HepG2 (cell line): Measurements from ENCODE around the gene TSEN34. TPM values are rescaled to one million over a fixed set of nuclear protein-coding genes. Genes with fewer than 3 reads are reported as not detected.
A peak's percentile ranks its signal among the peaks of the same experiment; 100 is the strongest.

Source experiments
- ELF1 ChIP-seq: sonication (generic); formaldehyde crosslinking; IDR thresholded peaks from 2 replicates; pipeline ENCODE4 v1.4.0; 2020; ENCODE audit warnings: missing genetic modification reagents
- POLR2AphosphoS5 ChIP-seq: IDR thresholded peaks from 2 replicates; pipeline ENCODE4 v1.6.1; 2012; ENCODE audit warnings: low read depth, low read length
- RAD21 ChIP-seq: fragments of 450-650 bp; formaldehyde crosslinking; IDR thresholded peaks from 2 replicates; pipeline ENCODE4 v1.5.0; 2020; ENCODE audit warnings: mild to moderate bottlenecking
- SMARCE1 ChIP-seq: fragments of 450-650 bp; IDR thresholded peaks from 2 replicates; pipeline ENCODE4 v1.6.1; 2017; ENCODE audit warnings: borderline replicate concordance
- TBX2 ChIP-seq: sonication (generic); formaldehyde crosslinking; IDR thresholded peaks from 2 replicates; pipeline ENCODE4 v1.5.0; 2020; ENCODE audit warnings: missing genetic modification reagents, mild to moderate bottlenecking, borderline replicate concordance
- ZNF724P ChIP-seq: sonication (generic); formaldehyde crosslinking; IDR thresholded peaks from 2 replicates; pipeline ENCODE4 v1.8.0; 2022; ENCODE audit warnings: missing genetic modification reagents, borderline replicate concordance
- polyA plus RNA-seq, 8 experiments: library from polyadenylated mRNA; depleted of rRNA in 3 of 8; stranded (reverse) in 7 of 8; unstranded in 1 of 8; fragments of >200 nt; fragmentation: Illumina TruSeq in 4 of 8; extraction: Trizol in 4 of 8; gene quantifications; 2 replicates each; pipeline versions ENCODE4 v1.2.1 to v1.2.3, GENCODE V29; 2011 to 2016; ENCODE audit warnings: low read depth in 4 of 8, missing spikeins in 1 of 8, mixed read lengths in 1 of 8; ENCODE audit not compliant: insufficient read depth in 1 of 8
- total RNA-seq, 5 experiments: library from RNA; depleted of rRNA; stranded (reverse); fragments of >200 nt; fragmentation: Illumina TruSeq; extraction: Trizol; gene quantifications; 2 replicates each; pipeline ENCODE4 v1.2.3, GENCODE V29; 2016; ENCODE audit warnings: low read depth in 1 of 5
- TF ChIP-seq, protein P1 (sequence below): IDR thresholded peaks from 2 replicates; pipeline ENCODE4 v1.6.1; 2012; ENCODE audit warnings: low read length, improper control_type of control experiment
- TF ChIP-seq, protein P2 (sequence below): sonication (generic); formaldehyde crosslinking; IDR thresholded peaks from 2 replicates; pipeline ENCODE4 v1.4.0; 2020; ENCODE audit warnings: mild to moderate bottlenecking, missing genetic modification reagents
- TF ChIP-seq, protein P3 (sequence below): sonication (generic); formaldehyde crosslinking; IDR thresholded peaks from 2 replicates; pipeline ENCODE4 v1.4.0; 2020; ENCODE audit warnings: missing genetic modification reagents
- TF ChIP-seq, protein P4 (sequence below): sonication (generic); formaldehyde crosslinking; IDR thresholded peaks from 2 replicates; pipeline ENCODE4 v1.9.0; 2021; ENCODE audit warnings: missing genetic modification reagents, borderline replicate concordance

Gene TSEN34
- total and polyA plus RNA-seq, 2 of the 13 experiments (the other 11 are each of a cell fraction or from before 2014, with no cell fraction given) = 55.1 to 65.4 TPM

DNA sequence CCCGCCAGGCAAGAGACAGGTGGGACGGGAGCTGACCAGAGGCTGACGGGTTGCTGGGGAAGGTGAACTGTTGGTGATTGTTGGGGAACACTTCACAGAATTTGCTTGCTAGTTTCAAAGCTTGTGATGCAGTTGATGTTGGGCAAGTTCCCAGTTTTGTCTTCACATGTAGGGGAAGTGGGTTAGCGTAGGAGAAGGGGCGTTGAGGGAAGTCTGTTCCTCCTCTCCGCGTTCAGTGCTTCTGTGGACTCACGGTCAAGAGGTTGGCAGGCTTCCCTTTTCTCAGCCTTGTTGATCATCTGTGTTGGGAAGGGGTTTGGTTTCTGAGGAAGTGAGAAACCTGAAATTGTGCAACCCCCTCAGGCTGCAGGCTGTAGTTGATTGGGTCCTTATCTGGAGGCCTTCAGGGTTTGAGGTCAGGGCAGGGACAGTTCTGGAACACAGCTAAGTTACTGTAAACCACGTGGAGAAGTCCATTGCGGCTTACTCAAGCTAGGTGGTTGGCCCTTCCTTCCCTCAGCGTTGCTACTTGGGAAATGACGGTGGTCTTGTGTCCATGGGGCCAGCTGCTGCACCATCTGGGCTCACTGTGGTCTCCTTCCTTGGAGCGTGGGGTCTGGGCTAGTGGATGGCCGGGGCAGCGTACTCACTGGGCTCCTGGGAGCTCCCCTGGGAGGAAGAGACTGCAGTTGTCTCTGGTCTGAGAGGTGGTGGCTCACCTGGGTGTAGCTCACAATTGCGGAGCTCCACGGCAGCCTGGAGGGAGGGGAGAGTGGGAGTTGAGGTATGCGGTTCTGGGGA is 17.1 kb downstream of the TSEN34 start (continued):
- TF ChIP-seq, protein P1, sequence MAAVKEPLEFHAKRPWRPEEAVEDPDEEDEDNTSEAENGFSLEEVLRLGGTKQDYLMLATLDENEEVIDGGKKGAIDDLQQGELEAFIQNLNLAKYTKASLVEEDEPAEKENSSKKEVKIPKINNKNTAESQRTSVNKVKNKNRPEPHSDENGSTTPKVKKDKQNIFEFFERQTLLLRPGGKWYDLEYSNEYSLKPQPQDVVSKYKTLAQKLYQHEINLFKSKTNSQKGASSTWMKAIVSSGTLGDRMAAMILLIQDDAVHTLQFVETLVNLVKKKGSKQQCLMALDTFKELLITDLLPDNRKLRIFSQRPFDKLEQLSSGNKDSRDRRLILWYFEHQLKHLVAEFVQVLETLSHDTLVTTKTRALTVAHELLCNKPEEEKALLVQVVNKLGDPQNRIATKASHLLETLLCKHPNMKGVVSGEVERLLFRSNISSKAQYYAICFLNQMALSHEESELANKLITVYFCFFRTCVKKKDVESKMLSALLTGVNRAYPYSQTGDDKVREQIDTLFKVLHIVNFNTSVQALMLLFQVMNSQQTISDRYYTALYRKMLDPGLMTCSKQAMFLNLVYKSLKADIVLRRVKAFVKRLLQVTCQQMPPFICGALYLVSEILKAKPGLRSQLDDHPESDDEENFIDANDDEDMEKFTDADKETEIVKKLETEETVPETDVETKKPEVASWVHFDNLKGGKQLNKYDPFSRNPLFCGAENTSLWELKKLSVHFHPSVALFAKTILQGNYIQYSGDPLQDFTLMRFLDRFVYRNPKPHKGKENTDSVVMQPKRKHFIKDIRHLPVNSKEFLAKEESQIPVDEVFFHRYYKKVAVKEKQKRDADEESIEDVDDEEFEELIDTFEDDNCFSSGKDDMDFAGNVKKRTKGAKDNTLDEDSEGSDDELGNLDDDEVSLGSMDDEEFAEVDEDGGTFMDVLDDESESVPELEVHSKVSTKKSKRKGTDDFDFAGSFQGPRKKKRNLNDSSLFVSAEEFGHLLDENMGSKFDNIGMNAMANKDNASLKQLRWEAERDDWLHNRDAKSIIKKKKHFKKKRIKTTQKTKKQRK = no peak
- TF ChIP-seq TBX2 (CRISPR knock-in tag) (peak; percentile 47; the same call in 1 of the 2 replicates), POLR2AphosphoS5 (peak; percentile 43), ELF1 (no peak), SMARCE1 (no peak), ZNF724P (CRISPR knock-in tag) (0 out of 2 replicates have a peak, but pooled peaks have one; percentile 16), RAD21 (CRISPR knock-in tag) (no peak)
- TF ChIP-seq, protein P2, sequence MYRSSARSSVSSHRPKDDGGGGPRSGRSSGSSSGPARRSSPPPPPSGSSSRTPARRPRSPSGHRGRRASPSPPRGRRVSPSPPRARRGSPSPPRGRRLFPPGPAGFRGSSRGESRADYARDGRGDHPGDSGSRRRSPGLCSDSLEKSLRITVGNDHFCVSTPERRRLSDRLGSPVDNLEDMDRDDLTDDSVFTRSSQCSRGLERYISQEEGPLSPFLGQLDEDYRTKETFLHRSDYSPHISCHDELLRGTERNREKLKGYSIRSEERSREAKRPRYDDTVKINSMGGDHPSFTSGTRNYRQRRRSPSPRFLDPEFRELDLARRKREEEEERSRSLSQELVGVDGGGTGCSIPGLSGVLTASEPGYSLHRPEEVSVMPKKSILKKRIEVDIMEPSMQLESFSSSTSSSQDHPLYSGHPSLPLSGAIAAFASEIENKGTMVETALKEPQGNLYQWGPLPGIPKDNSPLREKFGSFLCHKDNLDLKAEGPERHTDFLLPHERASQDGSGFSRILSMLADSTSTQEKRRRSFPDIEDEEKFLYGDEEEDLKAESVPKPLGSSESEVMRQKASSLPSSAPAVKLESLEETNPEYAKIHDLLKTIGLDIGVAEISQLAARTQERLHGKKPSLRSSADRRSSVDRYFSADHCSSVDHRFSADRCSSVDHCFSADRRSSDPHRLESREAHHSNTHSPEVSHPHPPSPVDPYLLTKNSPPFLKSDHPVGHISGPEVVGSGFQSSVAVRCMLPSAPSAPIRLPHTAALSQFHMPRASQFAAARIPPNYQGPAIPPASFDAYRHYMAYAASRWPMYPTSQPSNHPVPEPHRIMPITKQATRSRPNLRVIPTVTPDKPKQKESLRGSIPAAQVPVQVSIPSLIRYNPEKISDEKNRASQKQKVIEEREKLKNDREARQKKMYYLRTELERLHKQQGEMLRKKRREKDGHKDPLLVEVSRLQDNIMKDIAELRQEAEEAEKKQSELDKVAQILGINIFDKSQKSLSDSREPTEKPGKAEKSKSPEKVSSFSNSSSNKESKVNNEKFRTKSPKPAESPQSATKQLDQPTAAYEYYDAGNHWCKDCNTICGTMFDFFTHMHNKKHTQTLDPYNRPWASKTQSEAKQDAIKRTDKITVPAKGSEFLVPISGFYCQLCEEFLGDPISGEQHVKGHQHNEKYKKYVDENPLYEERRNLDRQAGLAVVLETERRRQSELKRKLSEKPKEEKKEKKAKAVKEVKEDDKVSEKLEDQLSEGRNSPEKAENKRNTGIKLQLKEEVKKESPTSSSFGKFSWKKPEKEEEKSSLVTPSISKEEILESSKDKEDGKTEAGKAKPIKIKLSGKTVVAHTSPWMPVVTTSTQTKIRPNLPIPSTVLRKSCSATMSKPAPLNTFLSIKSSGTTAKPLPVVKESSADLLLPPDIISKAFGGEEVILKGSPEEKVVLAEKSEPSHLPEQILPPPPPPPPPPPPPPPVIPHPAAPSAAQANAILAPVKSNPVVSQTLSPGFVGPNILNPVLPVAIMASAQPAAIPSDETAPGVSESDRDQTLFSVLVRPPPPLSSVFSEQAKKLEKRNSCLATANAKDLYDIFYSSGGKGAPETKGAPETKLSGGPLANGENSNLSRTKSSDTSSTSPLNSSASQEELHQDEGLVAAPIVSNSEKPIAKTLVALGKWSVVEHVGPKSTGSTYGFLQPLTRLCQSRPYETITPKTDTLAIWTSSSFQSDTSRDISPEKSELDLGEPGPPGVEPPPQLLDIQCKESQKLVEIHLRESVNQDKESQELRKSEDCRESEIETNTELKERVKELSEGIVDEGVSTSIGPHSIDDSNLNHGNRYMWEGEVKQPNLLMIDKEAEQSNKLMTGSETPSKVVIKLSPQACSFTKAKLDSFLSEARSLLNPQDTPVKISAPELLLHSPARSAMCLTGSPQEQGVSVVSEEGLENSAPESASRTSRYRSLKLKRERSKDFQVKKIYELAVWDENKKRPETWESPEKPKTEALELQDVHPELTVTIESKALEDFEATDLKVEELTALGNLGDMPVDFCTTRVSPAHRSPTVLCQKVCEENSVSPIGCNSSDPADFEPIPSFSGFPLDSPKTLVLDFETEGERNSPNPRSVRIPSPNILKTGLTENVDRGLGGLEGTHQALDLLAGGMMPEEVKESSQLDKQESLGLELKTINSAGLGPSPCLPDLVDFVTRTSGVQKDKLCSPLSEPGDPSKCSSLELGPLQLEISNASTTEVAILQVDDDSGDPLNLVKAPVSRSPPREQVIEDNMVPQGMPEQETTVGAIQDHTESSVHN (CRISPR knock-in tag) = no peak
- TF ChIP-seq, protein P3, sequence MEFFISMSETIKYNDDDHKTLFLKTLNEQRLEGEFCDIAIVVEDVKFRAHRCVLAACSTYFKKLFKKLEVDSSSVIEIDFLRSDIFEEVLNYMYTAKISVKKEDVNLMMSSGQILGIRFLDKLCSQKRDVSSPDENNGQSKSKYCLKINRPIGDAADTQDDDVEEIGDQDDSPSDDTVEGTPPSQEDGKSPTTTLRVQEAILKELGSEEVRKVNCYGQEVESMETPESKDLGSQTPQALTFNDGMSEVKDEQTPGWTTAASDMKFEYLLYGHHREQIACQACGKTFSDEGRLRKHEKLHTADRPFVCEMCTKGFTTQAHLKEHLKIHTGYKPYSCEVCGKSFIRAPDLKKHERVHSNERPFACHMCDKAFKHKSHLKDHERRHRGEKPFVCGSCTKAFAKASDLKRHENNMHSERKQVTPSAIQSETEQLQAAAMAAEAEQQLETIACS (CRISPR knock-in tag) = no peak
- TF ChIP-seq, protein P4, sequence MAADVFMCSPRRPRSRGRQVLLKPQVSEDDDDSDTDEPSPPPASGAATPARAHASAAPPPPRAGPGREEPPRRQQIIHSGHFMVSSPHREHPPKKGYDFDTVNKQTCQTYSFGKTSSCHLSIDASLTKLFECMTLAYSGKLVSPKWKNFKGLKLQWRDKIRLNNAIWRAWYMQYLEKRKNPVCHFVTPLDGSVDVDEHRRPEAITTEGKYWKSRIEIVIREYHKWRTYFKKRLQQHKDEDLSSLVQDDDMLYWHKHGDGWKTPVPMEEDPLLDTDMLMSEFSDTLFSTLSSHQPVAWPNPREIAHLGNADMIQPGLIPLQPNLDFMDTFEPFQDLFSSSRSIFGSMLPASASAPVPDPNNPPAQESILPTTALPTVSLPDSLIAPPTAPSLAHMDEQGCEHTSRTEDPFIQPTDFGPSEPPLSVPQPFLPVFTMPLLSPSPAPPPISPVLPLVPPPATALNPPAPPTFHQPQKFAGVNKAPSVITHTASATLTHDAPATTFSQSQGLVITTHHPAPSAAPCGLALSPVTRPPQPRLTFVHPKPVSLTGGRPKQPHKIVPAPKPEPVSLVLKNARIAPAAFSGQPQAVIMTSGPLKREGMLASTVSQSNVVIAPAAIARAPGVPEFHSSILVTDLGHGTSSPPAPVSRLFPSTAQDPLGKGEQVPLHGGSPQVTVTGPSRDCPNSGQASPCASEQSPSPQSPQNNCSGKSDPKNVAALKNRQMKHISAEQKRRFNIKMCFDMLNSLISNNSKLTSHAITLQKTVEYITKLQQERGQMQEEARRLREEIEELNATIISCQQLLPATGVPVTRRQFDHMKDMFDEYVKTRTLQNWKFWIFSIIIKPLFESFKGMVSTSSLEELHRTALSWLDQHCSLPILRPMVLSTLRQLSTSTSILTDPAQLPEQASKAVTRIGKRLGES (CRISPR knock-in tag) = no peak
